ENCODE measurements around the gene CADM4. TPM values are rescaled to one million over a fixed set of nuclear protein-coding genes. Genes with fewer than 3 reads are reported as not detected.
"Not testable (repeated sequence)": the region's sequence is repeated elsewhere in the genome, so short reads cannot be mapped to it uniquely, and the experiment has no call there.

CADM4 gene
- total RNA-seq, 1 donor from 2014 or later, result 6.9 TPM

DNA sequence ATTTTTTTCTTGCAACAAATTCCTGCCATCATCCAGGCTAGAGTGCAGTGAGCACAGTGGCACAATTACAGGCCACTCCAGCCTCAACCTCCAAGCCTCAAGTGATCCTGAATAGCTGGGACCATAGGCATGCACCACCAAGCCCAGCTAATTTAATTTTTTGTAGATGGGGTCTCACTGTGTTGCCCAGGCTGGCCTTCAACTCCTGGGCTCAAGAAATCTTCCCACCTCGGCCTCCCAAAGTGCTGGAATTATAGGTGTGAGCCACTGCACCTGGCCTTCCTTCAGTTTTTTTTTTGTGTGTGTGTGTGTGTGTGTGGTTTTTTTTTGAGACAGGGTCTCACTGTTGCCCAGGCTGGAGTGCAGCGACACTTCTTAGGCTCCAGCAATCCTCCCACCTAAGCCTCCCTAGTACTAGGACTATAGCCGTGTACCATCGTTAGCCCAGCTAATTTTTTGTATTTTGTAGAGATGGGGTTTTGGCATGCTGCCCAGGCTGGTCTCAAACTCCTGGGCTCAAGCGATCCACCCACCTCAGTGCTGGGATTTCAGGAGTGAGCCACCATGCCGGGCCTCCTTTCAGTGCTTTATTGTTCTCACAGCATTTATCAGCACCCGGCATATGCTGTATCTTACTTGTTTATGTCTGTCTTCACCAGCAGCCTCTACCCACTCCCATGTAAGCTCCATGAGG is 33.6 kb downstream of the CADM4 start:
- DNase-seq, result no peak
- intact Hi-C loops (cut with micrococcal nuclease), result no loop called here
- peaks cover 22% of the 10 kb centered on the region for H3K36me3 ChIP-seq
- H3K27ac ChIP-seq (replicated peaks), result no peak overlapping the region
- no peaks in the 10 kb centered on the region for H3K27me3 ChIP-seq (ENCODE audit: low read depth)
- H3K9me3 ChIP-seq (replicated peaks), result no peaks in the 10 kb centered on the region
- H3K4me3 ChIP-seq, result no peak overlapping the region
- TF ChIP-seq, protein P1, sequence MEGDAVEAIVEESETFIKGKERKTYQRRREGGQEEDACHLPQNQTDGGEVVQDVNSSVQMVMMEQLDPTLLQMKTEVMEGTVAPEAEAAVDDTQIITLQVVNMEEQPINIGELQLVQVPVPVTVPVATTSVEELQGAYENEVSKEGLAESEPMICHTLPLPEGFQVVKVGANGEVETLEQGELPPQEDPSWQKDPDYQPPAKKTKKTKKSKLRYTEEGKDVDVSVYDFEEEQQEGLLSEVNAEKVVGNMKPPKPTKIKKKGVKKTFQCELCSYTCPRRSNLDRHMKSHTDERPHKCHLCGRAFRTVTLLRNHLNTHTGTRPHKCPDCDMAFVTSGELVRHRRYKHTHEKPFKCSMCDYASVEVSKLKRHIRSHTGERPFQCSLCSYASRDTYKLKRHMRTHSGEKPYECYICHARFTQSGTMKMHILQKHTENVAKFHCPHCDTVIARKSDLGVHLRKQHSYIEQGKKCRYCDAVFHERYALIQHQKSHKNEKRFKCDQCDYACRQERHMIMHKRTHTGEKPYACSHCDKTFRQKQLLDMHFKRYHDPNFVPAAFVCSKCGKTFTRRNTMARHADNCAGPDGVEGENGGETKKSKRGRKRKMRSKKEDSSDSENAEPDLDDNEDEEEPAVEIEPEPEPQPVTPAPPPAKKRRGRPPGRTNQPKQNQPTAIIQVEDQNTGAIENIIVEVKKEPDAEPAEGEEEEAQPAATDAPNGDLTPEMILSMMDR (IDR thresholded peaks at IDR 0.05; ENCODE audit: borderline replicate concordance), result no peak
- H3K4me1 ChIP-seq, result peaks cover 11% of the 10 kb centered on the region

DNA sequence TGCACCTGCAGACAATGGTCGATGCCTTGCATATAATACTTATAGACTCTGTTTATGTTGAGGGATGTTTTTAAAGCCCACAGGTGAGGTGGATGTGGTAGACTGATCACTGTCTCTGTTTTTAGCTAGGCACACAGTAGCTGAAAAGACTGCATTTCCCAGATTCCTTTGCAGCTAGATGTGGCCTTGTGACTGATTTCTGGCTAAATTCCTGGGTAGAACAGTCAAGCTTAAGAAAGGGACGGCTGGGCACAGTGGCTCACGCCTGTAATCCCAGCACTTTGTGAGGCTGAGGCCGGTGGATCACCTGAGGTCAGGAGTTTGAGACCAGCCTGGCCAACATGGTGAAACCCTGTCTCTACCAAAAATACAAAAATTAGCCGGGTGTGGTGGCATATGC is 39.3 kb downstream of the CADM4 start:
- intact Hi-C loops (cut with micrococcal nuclease); H3K9me3 ChIP-seq (replicated peaks); DNase-seq; H3K4me3 ChIP-seq; H3K27ac ChIP-seq (replicated peaks); H3K27me3 ChIP-seq (ENCODE audit: low read depth): not testable (repeated sequence)
- Histone ChIP-seq H3K4me1 (peaks cover 36% of the 10 kb centered on the region), H3K36me3 (peaks cover 30% of the 10 kb centered on the region)

DNA sequence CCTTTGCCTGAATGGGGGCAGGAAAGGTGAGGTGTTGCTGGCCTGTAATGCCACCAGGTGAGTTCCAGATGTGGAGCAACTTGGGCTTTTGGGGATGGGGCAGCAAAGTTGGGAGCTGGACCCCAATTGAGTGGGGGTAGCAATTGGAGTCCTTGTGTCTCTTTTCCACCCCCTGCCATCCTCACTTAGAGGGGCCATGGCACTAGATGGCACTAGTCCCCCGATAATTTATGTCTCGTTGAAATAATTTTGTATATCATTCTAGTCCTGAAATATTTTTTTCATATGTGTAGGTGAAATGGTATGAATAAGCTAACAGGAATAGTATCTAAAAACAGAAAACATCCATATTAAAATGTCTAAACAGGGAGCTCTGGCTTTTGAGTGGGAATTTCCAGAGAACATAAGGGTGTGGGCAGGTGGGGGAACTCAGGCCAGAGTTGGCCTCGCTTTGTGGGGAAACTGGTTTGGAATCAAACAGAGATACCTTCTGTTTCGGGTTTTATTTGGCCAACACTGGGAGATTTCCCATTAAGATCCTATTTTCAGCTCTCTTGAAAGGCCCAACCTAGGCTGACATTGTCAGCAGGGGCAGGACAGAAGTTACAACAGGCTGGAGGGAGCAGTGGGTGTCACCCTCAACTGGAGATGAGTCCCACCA is 39.9 kb downstream of the CADM4 start:
- H3K4me1 ChIP-seq, result peaks cover 41% of the 10 kb centered on the region
- intact Hi-C loops (cut with micrococcal nuclease), result no loop called here
- H3K27me3 ChIP-seq (ENCODE audit: low read depth), result no peaks in the 10 kb centered on the region
- peaks cover 30% of the 10 kb centered on the region for H3K36me3 ChIP-seq
- no peak overlapping the region for H3K4me3 ChIP-seq
- no peak for DNase-seq
- no peak overlapping the region for H3K27ac ChIP-seq (replicated peaks)
- H3K9me3 ChIP-seq (replicated peaks), result no peaks in the 10 kb centered on the region
- TF ChIP-seq, protein P1 (IDR thresholded peaks at IDR 0.05; ENCODE audit: borderline replicate concordance), result no peak

DNA sequence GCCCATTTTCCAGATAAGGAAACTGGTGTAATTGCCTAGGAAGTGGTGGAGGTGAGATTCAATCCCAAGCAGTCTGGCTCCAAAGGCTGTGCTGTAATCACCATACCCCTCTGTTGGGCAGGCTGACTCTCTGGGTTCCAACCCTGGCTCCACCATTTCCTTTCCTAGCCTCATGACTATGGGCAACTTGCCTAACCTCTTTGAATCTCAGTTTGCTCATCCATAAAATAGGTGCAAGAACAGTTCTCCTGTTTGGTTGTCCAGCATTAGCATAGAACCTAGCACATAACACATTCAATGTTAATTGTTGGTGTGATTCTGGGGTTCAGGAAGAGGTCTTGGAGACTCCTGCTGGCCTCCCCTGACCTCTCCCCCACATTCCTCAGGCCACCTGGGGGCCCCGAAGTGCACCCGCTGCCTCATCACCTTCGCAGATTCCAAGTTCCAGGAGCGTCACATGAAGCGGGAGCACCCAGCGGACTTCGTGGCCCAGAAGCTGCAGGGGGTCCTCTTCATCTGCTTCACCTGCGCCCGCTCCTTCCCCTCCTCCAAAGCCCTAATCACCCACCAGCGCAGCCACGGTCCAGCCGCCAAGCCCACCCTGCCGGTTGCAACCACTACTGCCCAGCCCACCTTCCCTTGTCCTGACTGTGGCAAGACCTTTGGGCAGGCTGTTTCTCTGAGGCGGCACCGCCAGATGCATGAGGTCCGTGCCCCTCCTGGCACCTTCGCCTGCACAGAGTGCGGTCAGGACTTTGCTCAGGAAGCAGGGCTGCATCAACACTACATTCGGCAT is 41.0 kb downstream of the CADM4 start:
- Histone ChIP-seq H3K9me3 (replicated peaks) (no peaks in the 10 kb centered on the region), H3K4me1 (peaks cover 52% of the 10 kb centered on the region), H3K27ac (replicated peaks) (no peak overlapping the region), H3K27me3 (ENCODE audit: low read depth) (no peaks in the 10 kb centered on the region), H3K4me3 (no peak overlapping the region), H3K36me3 (peaks cover 38% of the 10 kb centered on the region)
- intact Hi-C loops (cut with micrococcal nuclease), result no loop called here
- TF ChIP-seq, protein P1 (IDR thresholded peaks at IDR 0.05; ENCODE audit: borderline replicate concordance), result no peak
- no peak for DNase-seq

DNA sequence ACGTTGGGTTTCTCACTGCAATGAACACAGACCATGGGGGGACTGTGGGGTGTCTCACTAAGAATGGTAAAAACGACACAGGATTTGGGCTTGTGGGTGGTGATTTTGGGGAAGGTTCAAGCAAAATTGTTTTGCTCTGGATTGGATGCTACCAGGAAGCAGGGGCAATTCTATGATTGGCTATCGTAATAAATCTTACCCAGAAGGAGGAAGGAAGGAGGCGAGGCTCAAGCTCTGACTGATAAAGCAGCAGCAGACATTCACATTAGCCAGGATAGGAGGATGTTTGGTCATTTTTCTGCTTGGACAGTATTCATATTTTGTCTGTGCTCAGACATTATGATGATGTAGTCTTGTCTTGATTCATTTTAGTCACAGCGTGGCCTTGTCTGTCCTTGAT is 41.8 kb downstream of the CADM4 start:
- Histone ChIP-seq H3K4me3 (peak overlapping the region; percentile 82), H3K36me3 (peaks cover 46% of the 10 kb centered on the region)

More for the DNA sequence above, 41.8 kb downstream of the CADM4 start:
- peaks cover 59% of the 10 kb centered on the region for H3K4me1 ChIP-seq
- intact Hi-C loops (cut with micrococcal nuclease), result no loop called here
- no peak for DNase-seq
- H3K27ac ChIP-seq (replicated peaks), result no peak overlapping the region
- no peaks in the 10 kb centered on the region for H3K27me3 ChIP-seq (ENCODE audit: low read depth)
- no peaks in the 10 kb centered on the region for H3K9me3 ChIP-seq (replicated peaks)
- TF ChIP-seq, protein P1 (IDR thresholded peaks at IDR 0.05; ENCODE audit: borderline replicate concordance), result no peak

All from left ventricle myocardium inferior (tissue), 1 donor.